HEK293T (cell line): ENCODE results near the gene TEAD3.

Experiments used
- CTCF ChIA-PET: fragments of 350-600 bp; formaldehyde crosslinking; extraction: SDS; loops from one replicate; lab custom pipeline; 2021; ENCODE audit warnings: antibody characterized with exemption, inconsistent platforms; lab: Yijun Ruan, JAX
- POLR2A ChIA-PET: fragments of 350-600 bp; formaldehyde crosslinking; extraction: SDS; loops from one replicate; lab custom pipeline; 2020; ENCODE audit warnings: antibody characterized with exemption, inconsistent platforms; lab: Yijun Ruan, JAX
- DNase-seq: peaks from one replicate; pipeline ENCODE4 v3.0.0; 2012; ENCODE audit warnings: mixed read lengths; ENCODE audit errors: extremely low spot score
- ARNT ChIP-seq: fragments of 450-650 bp; IDR thresholded peaks from 2 replicates; pipeline ENCODE4 v1.6.1; 2017; ENCODE audit warnings: mild to moderate bottlenecking
- BHLHE40 ChIP-seq: fragments of 450-650 bp; IDR thresholded peaks from 2 replicates; pipeline ENCODE4 v1.6.1; 2016; ENCODE audit warnings: mild to moderate bottlenecking, moderate library complexity, borderline replicate concordance
- CTBP1 ChIP-seq: fragments of 450-650 bp; IDR thresholded peaks from 2 replicates; pipeline ENCODE4 v1.6.1; 2016; ENCODE audit warnings: borderline replicate concordance
- ELF4 ChIP-seq: fragments of 450-650 bp; IDR thresholded peaks from 2 replicates; pipeline ENCODE4 v1.6.1; 2017; ENCODE audit warnings: antibody characterized with exemption
- FOXA1 ChIP-seq: fragments of 450-650 bp; IDR thresholded peaks from 2 replicates; pipeline ENCODE4 v1.6.1; 2016; ENCODE audit warnings: mild to moderate bottlenecking
- FOXK2 ChIP-seq: fragments of 450-650 bp; IDR thresholded peaks from 2 replicates; pipeline ENCODE4 v1.6.1; 2016; ENCODE audit warnings: mild to moderate bottlenecking
- FOXM1 ChIP-seq: fragments of 450-650 bp; IDR thresholded peaks from 2 replicates; pipeline ENCODE4 v1.6.1; 2017; ENCODE audit warnings: mild to moderate bottlenecking, borderline replicate concordance
- HDGF ChIP-seq: fragments of 450-650 bp; IDR thresholded peaks from 2 replicates; pipeline ENCODE4 v1.6.1; 2017; ENCODE audit warnings: antibody characterized with exemption, borderline replicate concordance
- L3MBTL2 ChIP-seq: fragments of 450-650 bp; conservative IDR thresholded peaks from 2 replicates; pipeline ENCODE4 v1.6.1; 2016; ENCODE audit warnings: mild to moderate bottlenecking
- LEF1 ChIP-seq: fragments of 450-650 bp; IDR thresholded peaks from 2 replicates; pipeline ENCODE4 v1.6.1; 2017; ENCODE audit warnings: mild to moderate bottlenecking, borderline replicate concordance
- NFRKB ChIP-seq: fragments of 450-650 bp; IDR thresholded peaks from 2 replicates; pipeline ENCODE4 v1.6.1; 2016; ENCODE audit warnings: mild to moderate bottlenecking, moderate library complexity
- PKNOX1 ChIP-seq: fragments of 450-650 bp; IDR thresholded peaks from 2 replicates; pipeline ENCODE4 v1.6.1; 2016
- SP1 ChIP-seq: fragments of 450-650 bp; IDR thresholded peaks from 2 replicates; pipeline ENCODE4 v1.6.1; 2017
- SUZ12 ChIP-seq: fragments of 450-650 bp; IDR thresholded peaks from 2 replicates; pipeline ENCODE4 v1.6.1; 2016; ENCODE audit warnings: mild to moderate bottlenecking
- TARDBP ChIP-seq: fragments of 450-650 bp; IDR thresholded peaks from 2 replicates; pipeline ENCODE4 v1.6.1; 2016
- ZNF384 ChIP-seq: fragments of 450-650 bp; IDR thresholded peaks from 2 replicates; pipeline ENCODE4 v1.6.1; 2016

TEAD3 gene

DNA sequence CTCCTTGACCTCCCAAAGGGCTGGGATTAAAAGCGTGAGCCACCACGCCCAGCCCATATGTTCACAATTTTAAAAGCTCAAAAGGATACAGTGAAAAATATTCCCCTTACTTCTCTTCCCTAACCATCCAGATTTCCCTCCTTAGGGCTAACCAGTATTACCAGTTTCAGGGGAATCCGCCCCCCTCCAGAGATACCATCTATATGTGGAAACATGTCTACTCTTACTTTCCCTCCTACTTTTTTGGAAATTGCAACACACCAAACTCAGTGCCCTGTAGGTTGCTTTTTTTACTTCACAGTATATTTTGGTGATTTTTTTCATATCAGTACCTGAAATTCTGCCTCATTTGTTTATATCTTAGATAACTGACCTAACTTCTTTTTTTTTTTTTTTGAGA is 35.6 kb downstream of the TEAD3 start:
- POLR2A ChIA-PET: no interaction called here
- no peak for DNase-seq
- CTCF ChIA-PET: interaction anchor here (0.8 kb wide), 1 partner anchor 12 kb away, joined by 3 read pairs; no protein-coding TSS in a partner anchor
- no peak for TF ChIP-seq PKNOX1
- TF ChIP-seq SP1: no peak
- TF ChIP-seq SUZ12: no peak
- no peak for TF ChIP-seq L3MBTL2
- no peak for TF ChIP-seq FOXK2
- no peak for TF ChIP-seq ELF4
- TF ChIP-seq ZNF384: no peak
- no peak for TF ChIP-seq TARDBP
- no peak for TF ChIP-seq LEF1
- TF ChIP-seq FOXM1: no peak
- TF ChIP-seq HDGF: no peak
- TF ChIP-seq CTBP1: no peak
- no peak for TF ChIP-seq FOXA1
- TF ChIP-seq NFRKB: no peak
- TF ChIP-seq BHLHE40: no peak
- no peak for TF ChIP-seq ARNT

DNA sequence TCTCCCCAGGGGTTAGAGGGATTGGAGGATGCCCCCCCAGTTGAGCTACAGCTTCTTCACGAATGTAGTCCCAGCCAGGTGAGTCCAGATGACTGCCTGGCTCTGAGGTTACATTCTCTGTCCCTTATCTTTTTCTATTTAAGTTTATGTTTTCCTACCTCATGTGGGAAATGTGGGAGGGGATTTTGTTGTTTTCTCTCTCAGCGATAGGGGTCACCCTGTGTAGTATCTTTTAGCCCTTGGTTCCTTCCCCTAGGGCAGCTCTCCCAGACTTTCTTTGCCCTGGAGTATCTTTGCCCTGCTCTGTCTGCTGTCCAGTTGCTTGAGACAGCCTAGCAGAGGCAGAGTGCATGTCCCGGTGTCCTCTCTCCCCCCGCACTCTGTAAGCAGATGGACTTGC is 39.0 kb downstream of the TEAD3 start:
- no peak for DNase-seq
- TF ChIP-seq SP1: no peak
- TF ChIP-seq LEF1: no peak
- TF ChIP-seq CTBP1: no peak
- TF ChIP-seq L3MBTL2: no peak
- TF ChIP-seq HDGF: no peak
- no peak for TF ChIP-seq NFRKB
- no peak for TF ChIP-seq PKNOX1
- no peak for TF ChIP-seq TARDBP
- no peak for TF ChIP-seq SUZ12
- no peak for TF ChIP-seq FOXM1
- no peak for TF ChIP-seq FOXA1
- no peak for TF ChIP-seq ARNT
- TF ChIP-seq ELF4: no peak
- no peak for TF ChIP-seq FOXK2
- POLR2A ChIA-PET: interaction anchor here (1.0 to 2.2 kb wide), 2 partner anchors 10 to 11 kb away, joined by 3 to 9 read pairs; partner anchors contain the start of gene RPL10A
- CTCF ChIA-PET: no interaction called here

DNA sequence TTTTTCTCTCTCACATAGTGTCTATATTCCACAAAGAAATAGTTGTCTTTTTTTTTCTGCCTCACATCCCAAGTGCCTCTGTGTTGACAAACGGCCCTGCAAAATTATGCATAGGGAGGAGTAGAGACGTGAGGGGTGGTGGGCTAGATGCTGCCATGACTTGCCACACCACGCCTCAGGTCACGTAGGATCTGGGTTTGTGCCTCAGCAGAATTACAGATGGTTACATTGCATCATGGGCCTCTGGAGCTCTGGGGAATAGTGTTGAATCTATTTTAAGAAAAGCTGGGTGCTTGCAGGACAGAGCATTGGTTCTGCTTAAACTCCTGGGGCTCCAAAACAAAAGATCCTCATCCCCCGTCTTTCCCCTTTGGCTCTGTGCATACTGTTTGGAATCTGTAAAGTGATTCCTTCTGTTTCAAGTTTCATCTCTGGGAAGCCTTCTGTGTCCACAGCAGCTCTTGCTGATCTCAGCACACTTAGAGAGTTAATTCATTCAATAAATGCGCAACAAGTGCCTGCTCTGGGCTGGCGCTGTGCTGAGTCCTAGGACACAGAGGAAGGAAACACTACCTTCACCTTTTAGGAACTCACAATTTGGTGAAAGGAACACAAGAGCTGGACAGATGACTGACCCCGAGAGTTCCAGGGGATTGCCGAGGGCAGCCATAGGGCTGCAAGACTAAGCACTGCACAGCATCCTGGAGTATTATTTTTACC is 42.3 kb downstream of the TEAD3 start:
- CTCF ChIA-PET: interaction anchor here (0.6 to 0.7 kb wide), 3 partner anchors 94 to 286 kb away, joined by 3 to 4 read pairs (median 4); no protein-coding TSS in a partner anchor
- TF ChIP-seq FOXA1 (no peak), BHLHE40 (no peak), SP1 (no peak), SUZ12 (no peak), CTBP1 (no peak), ARNT (no peak), NFRKB (no peak), PKNOX1 (no peak), FOXK2 (no peak), ZNF384 (no peak), L3MBTL2 (no peak), LEF1 (no peak), TARDBP (no peak), HDGF (no peak), FOXM1 (no peak), ELF4 (no peak)
- DNase-seq: no peak
- POLR2A ChIA-PET: interaction anchor here (1.4 kb wide), 1 partner anchor 13 kb away, joined by 4 read pairs; the partner anchor contains the start of gene RPL10A

DNA sequence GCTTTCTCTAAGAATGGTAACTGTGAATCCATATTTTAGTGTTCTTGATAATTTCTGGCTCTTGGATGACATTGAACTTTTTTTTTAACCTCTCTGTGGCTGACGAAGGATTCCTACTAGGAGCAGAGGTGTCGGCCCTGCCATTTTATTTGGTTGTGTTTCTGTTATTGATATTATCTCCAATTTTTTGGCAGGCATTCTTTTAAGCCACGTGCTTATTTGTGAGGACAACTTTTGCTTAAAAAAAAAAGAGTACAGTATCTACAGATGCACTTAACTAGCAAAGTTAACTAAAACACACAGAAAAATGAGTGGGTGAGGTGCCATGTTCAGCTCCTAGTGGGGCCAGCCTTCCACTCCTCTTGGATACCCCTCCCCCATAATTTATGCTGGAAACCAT is 43.6 kb downstream of the TEAD3 start:
- DNase-seq: no peak
- POLR2A ChIA-PET: interaction anchor here (1.0 to 3.5 kb wide), 5 partner anchors 14 to 125 kb away, joined by 3 to 22 read pairs (median 4); partner anchors contain the start of gene RPL10A
- CTCF ChIA-PET: interaction anchor here (0.7 to 1.7 kb wide), 3 partner anchors 15 to 336 kb away, joined by 4 to 7 read pairs (median 7); partner anchors contain the start of gene RPL10A
- no peak for TF ChIP-seq LEF1
- TF ChIP-seq TARDBP: no peak
- TF ChIP-seq ZNF384: no peak
- no peak for TF ChIP-seq BHLHE40
- no peak for TF ChIP-seq CTBP1
- TF ChIP-seq FOXM1: no peak
- TF ChIP-seq ARNT: no peak

DNA sequence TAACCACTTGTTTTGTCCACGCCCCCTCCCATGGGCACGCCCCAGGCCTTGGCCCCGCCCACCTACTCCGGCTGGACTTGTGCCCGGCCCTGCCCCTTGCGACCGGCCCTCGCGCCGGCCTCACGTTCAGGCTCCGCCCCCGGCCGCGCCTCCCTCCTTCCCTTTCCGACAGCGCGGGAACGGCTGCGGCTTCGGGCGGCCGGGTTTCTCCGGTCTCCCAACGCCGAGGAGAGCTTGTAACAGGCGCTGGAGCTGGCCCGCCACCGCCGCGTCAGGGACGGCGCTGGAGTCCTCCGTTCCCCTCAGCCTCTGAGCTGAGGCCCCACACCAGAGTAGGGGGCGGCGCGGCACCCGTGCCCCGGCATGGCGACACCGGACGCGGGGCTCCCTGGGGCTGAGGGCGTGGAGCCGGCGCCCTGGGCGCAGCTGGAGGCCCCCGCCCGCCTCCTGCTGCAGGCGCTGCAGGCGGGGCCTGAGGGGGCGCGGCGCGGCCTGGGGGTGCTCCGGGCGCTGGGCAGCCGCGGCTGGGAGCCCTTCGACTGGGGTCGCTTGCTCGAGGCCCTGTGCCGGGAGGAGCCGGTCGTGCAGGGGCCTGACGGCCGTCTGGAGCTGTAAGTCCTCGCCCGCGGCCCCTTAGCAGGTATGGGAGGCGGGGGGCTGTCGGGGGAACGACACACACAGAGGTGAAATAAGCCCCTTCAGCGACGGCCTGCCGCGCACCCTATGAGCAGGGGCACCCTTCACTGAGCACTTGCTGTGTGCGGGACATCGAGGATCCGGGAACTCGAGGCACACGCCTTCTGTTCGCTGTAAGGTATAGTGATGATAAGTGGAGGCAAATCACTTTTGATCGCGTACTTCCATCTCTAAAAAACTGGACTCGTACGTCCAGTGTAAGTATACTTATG is 44.4 kb downstream of the TEAD3 start, which contains the start of gene FANCE:
Gene FANCE (plus strand): TSS at position 156 of the 908 bp plus-strand sequence. CDS start 208 bp downstream, at position 364.
- no peak for TF ChIP-seq SP1
- peak; percentile 64 for TF ChIP-seq L3MBTL2
- CTCF ChIA-PET: interaction anchor here (0.8 to 1.7 kb wide), 3 partner anchors 15 to 154 kb away, joined by 3 to 4 read pairs (median 3); partner anchors contain the start of gene RPL10A
- DNase-seq: peak; percentile 95
- POLR2A ChIA-PET: interaction anchor here (0.6 to 3.5 kb wide), 8 partner anchors 15 to 134 kb away, joined by 3 to 22 read pairs (median 4); partner anchors contain the start of gene RPL10A
